ENCODE results near the gene SMKR1. TPM values are rescaled to one million over a fixed set of nuclear protein-coding genes. Genes with fewer than 3 reads are reported as not detected.

SMKR1 gene
- total and polyA plus RNA-seq, 2 of the 8 experiments (the other 6 are each of a cell fraction or from before 2014, with no cell fraction given): 0.39 to 1.6 TPM

DNA sequence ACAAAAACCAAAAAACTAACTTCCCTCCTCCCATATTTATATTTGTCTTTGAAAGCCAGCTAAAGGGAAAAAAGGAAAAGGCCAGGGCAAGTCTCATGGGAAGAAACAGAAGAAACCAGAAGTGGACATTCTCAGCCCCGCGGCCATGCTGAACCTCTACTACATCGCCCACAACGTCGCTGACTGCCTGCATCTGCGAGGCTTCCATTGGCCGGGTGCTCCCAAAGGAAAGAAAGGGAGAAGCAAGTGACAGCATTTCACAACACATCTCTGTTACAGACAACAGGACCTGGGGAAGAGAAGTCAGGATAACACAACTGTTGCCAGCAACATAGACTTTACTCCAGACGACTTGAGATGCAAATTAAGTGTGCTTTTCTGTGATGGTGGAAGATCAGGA, 9.9 kb downstream of the SMKR1 start (continued):
- no peak for TF ChIP-seq TEAD4 (IDR thresholded peaks at IDR 0.05; ENCODE audit: low read depth, low read length)
- no peak for TF ChIP-seq RXRA (IDR thresholded peaks at IDR 0.05; ENCODE audit: insufficient read depth, low read depth, low read length)
- no peak for TF ChIP-seq MAFK (IDR thresholded peaks at IDR 0.05; ENCODE audit: low read depth, low read length)
